Measurements from ENCODE around the gene KNL1. TPM values are rescaled to one million over a fixed set of nuclear protein-coding genes. Genes with fewer than 3 reads are reported as not detected.
A peak's percentile ranks its signal among the peaks of the same experiment; 100 is the strongest.
"Not testable (repeated sequence)": the region's sequence is repeated elsewhere in the genome, so short reads cannot be mapped to it uniquely, and the experiment has no call there.

The KNL1 gene
- total RNA-seq, 1 experiment from 2014 or later: 16.1 TPM

GRCh38 chr15:40618906-40619305 is 24.9 kb downstream of the KNL1 start:
- peaks cover 25% of the 10 kb centered on the region for H3K36me3 ChIP-seq
- no peak for DNase-seq
- no peaks in the 10 kb centered on the region for H3K9me3 ChIP-seq
- H3K4me3 ChIP-seq: no peak overlapping the region
- no peaks in the 10 kb centered on the region for H3K27me3 ChIP-seq

GRCh38 chr15:40623361-40623760 is 29.3 kb downstream of the KNL1 start:
- Histone ChIP-seq H3K27me3 (no peaks in the 10 kb centered on the region), H3K4me3 (no peak overlapping the region), H3K36me3 (peaks cover 25% of the 10 kb centered on the region), H3K9me3 (no peaks in the 10 kb centered on the region)
- no peak for DNase-seq

DNA sequence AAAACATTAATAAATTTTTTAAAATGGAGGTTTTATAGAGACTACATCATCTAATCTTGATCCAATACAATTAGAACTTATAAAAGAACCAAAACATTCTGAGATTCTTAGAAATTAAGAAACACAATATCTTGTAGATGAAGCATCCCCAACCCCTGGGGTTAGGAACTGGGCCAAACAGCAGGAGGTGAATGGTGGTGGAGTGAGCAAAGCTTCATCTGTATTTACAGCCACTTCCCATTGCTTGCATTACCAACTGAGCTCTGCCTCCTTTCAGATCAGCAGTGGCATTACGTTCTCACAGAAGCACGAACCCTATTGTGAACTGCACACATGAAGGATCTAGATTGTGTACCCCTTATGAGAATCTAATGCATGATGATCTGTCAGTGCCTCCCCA is 36.3 kb downstream of the KNL1 start:
- Histone ChIP-seq H3K9me3 (no peaks in the 10 kb centered on the region), H3K27me3 (no peaks in the 10 kb centered on the region), H3K36me3 (peaks cover 18% of the 10 kb centered on the region), H3K4me3 (no peak overlapping the region)
- DNase-seq: no peak

DNA sequence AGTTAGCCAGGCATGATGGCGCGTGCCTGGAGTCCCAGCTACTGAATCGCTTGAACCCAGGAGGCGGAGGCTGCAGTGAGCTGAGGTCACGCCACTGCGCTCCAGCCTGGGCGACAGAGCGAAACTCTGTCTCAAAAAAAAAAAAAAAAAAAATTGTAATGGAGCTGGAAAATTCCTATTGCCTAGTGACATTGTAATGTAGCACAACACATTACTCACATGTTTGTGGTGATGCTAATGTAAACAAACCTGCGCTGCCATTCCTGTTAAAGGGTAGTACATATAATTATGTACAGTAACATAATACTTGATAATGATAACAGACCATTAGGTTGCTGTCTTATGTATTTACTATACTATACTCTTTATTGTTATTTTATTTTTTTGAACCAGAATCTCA is 39.1 kb downstream of the KNL1 start:
- no peaks in the 10 kb centered on the region for H3K9me3 ChIP-seq
- peak; percentile 5 for DNase-seq
- H3K4me3 ChIP-seq: no peak overlapping the region
- H3K27me3 ChIP-seq: no peaks in the 10 kb centered on the region
- peaks cover 21% of the 10 kb centered on the region for H3K36me3 ChIP-seq

DNA sequence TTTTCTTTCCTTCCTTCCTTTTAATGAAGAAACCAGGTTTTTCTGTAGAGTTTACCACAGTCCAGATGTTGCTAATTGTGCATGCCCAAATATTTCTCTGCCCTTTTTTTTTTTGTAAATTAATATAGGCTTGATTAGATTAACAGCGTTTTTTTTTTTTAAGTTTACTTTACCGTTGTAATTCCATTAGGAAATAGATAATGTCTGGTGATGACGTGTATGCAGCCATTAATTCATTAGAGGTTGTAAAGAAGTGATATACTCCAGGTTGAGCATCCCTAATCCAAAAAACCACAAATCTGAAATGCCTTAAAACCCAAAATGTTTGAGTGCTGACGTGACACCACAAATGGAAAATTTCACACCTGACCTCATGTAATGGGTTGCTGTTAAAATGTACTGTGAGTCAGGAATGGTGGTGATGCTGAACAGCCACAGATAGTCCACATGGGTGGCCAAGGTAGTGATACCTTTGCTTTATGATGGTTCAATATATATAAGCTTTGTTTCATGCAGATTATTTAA is 43.2 kb downstream of the KNL1 start:
- Histone ChIP-seq H3K9me3 (no peaks in the 10 kb centered on the region), H3K27me3 (no peaks in the 10 kb centered on the region), H3K36me3 (peaks cover 11% of the 10 kb centered on the region), H3K4me3 (no peak overlapping the region)
- DNase-seq: no peak

GRCh38 chr15:40639677-40640076 is 45.6 kb downstream of the KNL1 start:
- no peak for DNase-seq
- H3K9me3 ChIP-seq: no peaks in the 10 kb centered on the region
- H3K27me3 ChIP-seq: no peaks in the 10 kb centered on the region
- no peak overlapping the region for H3K4me3 ChIP-seq
- H3K36me3 ChIP-seq: peaks cover 9% of the 10 kb centered on the region

DNA sequence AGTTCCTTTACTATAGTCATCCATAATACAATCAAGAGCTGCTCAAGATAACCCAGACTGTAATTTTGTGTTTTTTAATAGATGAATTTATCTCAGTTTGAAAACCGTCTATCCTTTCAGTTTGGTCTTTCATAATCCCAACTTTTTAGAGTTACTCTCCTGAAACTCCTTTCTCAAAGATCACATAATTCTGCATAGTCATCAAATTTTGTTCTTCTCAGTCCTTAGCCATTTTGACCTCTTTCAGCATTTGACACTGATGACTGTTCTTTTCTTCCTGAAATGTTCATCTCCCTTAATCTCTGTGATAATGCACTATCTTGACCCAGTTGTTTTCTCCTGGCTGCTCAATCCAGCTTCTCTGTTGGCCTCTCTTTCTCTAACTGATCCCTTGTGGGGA is 53.5 kb downstream of the KNL1 start:
- H3K27me3 ChIP-seq: no peaks in the 10 kb centered on the region
- DNase-seq: no peak
- H3K4me3 ChIP-seq: no peak overlapping the region
- H3K36me3 ChIP-seq: peaks cover 14% of the 10 kb centered on the region
- H3K9me3 ChIP-seq: no peaks in the 10 kb centered on the region

GRCh38 chr15:40650479-40650878 is 56.4 kb downstream of the KNL1 start:
- H3K9me3 ChIP-seq: no peaks in the 10 kb centered on the region
- DNase-seq: no peak
- no peaks in the 10 kb centered on the region for H3K27me3 ChIP-seq
- peaks cover 30% of the 10 kb centered on the region for H3K36me3 ChIP-seq
- H3K4me3 ChIP-seq: no peak overlapping the region

- H3K9me3 ChIP-seq: no peaks in the 10 kb centered on the region
- no peak for DNase-seq
- H3K36me3 ChIP-seq: peaks cover 16% of the 10 kb centered on the region
- H3K4me3 ChIP-seq: no peak overlapping the region
- no peaks in the 10 kb centered on the region for H3K27me3 ChIP-seq
Measured at GRCh38 chr15:40660686-40661085, 66.6 kb downstream of the KNL1 start.

DNA sequence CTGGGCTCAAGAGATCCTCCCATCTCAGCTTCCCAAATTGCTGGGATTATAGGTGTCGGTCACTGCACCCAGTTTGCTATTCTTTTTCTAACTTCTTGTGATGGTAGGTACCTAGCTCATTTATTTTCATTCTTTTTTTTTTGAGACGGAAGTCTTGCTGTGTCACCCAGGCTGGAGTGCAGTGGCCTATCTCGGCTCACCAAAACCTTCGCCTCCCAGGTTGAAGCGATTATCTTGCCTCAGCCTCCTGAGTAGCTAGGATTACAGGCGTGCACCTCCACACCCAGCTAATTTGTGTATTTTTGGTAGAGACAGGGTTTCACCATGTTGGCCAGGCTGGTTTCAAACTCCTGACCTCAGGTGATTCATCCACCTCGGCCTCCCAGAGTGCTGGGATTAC is 70.9 kb downstream of the KNL1 start:
- Histone ChIP-seq H3K36me3 (peaks cover 10% of the 10 kb centered on the region), H3K4me3 (no peak overlapping the region), H3K27me3 (no peaks in the 10 kb centered on the region), H3K9me3 (0 out of 2 replicates have a peak, but pooled peaks cover 2% of the 10 kb centered on the region)
- no peak for DNase-seq

DNA sequence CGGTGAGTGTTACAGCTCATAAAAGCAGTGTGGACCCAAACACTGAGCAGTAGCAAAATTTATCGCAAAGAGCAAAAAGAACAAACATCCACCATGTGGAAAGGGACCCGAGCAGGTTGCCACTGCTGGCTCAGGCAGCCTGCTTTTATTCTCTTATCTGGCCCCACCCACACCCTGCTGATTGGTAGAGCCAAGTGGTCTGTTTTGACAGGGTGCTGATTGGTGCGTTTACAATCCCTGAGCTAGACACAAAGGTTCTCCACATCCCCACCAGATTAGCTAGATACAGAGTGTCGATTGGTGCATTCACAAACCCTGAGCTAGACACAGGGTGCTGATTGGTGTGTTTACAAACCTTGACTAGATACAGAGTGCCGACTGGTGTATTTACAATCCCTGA is 82.2 kb downstream of the KNL1 start:
- not testable (repeated sequence) for H3K9me3 ChIP-seq, H3K4me3 ChIP-seq, H3K36me3 ChIP-seq, DNase-seq, H3K27me3 ChIP-seq

DNA sequence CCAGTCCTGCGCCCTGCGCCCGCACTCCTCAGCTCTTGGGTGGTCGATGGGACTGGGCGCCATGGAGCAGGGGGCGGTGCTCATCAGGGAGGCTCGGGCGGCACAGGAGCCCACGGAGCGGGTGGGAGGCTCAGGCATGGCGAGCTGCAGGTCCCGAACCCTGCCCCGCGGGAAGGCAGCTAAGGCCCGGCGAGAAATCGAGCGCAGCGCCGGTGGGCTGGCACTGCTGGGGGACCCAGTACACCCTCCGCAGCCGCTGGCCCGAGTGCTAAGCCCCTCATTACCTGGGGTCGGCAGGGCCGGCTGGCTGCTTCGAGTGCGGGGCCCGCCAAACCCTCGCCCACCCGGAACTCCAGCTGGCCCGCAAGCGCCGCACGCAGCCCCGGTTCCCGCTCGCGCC is 82.9 kb downstream of the KNL1 start:
- H3K9me3 ChIP-seq, H3K4me3 ChIP-seq, H3K27me3 ChIP-seq, H3K36me3 ChIP-seq, DNase-seq: not testable (repeated sequence)

DNA sequence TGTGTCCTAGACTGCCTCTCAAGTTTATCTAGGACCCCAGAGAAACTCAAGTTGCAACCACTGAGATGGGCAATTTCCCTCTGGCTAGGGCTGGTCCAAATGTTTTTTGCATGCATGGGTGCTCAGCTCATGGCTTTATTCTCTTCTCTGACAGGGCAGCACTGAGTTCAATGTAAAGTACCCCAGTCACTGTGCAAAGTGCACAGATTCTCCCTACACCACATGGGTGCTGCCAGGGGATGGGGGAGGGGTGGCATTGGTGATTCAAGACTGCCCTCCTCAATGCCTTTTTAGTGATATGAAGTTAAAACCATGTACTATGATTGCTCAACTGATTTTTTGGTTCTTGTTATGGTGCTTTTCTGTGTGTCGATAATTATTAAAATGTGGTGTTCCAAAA is 86.1 kb downstream of the KNL1 start:
- Histone ChIP-seq H3K27me3 (no peaks in the 10 kb centered on the region), H3K36me3 (no peaks in the 10 kb centered on the region), H3K9me3 (no peaks in the 10 kb centered on the region), H3K4me3 (no peak overlapping the region)
- no peak for DNase-seq

DNA sequence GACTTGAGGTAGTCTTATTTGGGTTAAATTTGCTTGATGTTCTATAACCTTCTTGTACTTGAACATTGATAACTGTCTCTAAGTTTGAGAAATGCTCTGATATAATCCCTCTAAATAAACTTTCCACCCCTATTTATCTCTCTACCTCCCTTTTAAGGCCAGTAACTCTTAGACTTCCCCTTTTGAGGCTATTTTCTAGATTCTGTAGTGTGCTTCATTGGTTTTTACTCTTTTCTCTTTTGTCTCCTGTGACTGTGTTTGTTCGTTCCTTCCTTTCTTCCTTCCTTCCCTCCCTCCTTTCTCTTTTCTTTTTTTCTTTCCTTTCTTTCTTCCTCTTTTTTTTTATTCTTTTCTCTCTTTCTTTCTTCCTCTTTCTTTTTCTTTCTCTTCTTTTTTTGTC is 86.9 kb downstream of the KNL1 start:
- H3K4me3 ChIP-seq, H3K9me3 ChIP-seq, DNase-seq, H3K27me3 ChIP-seq, H3K36me3 ChIP-seq: not testable (repeated sequence)

DNA sequence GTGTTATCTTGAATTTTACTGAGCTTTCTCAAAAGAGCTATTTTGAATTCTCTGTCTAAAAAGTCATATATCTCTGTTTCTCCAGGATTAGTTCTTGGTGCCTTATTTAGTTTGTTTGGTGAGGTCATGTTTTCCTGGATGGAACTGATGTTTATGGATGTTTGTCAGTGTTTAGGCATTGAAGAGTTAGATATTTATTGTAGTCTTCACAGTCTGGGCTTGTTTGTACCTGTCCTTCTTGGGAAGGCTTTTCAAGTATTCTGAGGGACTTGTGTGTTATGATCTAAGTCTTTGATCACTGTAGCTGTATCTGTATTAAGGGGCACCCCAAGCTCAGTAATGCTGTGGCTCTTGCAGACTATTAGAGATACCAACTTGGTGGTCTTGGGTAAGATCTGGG is 90.3 kb downstream of the KNL1 start:
- Histone ChIP-seq H3K36me3 (no peaks in the 10 kb centered on the region), H3K27me3 (no peaks in the 10 kb centered on the region), H3K4me3 (no peak overlapping the region), H3K9me3 (no peaks in the 10 kb centered on the region)
- DNase-seq: no peak

- Histone ChIP-seq H3K36me3 (no peaks in the 10 kb centered on the region), H3K4me3 (no peak overlapping the region), H3K27me3 (no peaks in the 10 kb centered on the region), H3K9me3 (no peaks in the 10 kb centered on the region)
- DNase-seq: no peak
Measured at GRCh38 chr15:40685376-40685775, 91.3 kb downstream of the KNL1 start.

- no peak for DNase-seq
Measured at GRCh38 chr15:40688932-40689799, 95.1 kb downstream of the KNL1 start.

GRCh38 chr15:40691737-40692136 is 97.7 kb downstream of the KNL1 start:
- Histone ChIP-seq H3K36me3 (no peaks in the 10 kb centered on the region), H3K27me3 (no peaks in the 10 kb centered on the region), H3K4me3 (no peak overlapping the region), H3K9me3 (no peaks in the 10 kb centered on the region)
- no peak for DNase-seq

More at GRCh38 chr15:40688932-40689799, 95.1 kb downstream of the KNL1 start:
- H3K4me3 ChIP-seq: no peak overlapping the region
- no peaks in the 10 kb centered on the region for H3K9me3 ChIP-seq
- H3K27me3 ChIP-seq: no peaks in the 10 kb centered on the region
- H3K36me3 ChIP-seq: no peaks in the 10 kb centered on the region
